Stomach (tissue), 9 donors: ENCODE data around the gene TBC1D16. TPM values are rescaled to one million over a fixed set of nuclear protein-coding genes. Genes with fewer than 3 reads are reported as not detected.
A peak's percentile ranks its signal among the peaks of the same experiment; 100 is the strongest.

ENCODE experiments used
- DNase-seq, 2 donors: peaks; one replicate each; pipeline versions ENCODE4 v3.0.0 to v3.0.0-alpha.2; 2013 to 2019
- H3K27ac ChIP-seq, 5 donors: fragments of 200-600 bp in 4 of 5; sonication (generic) in 4 of 5; one replicate each; pipeline ENCODE4 v1.5.1; 2013 to 2019; ENCODE audit warnings: mild to moderate bottlenecking in 1 of 5, moderate library complexity in 1 of 5
- H3K27me3 ChIP-seq, 3 donors: fragments of 200-600 bp; sonication (generic); one replicate each; pipeline ENCODE4 v1.5.1; 2017 to 2019; ENCODE audit warnings: mixed run types in 1 of 3
- H3K36me3 ChIP-seq, 4 donors: fragments of 200-600 bp; sonication (generic); 1 replicate in 3 of 4; 2 replicates in 1 of 4; pipeline ENCODE4 v1.5.1; 2016 to 2019
- H3K4me1 ChIP-seq, 4 donors: fragments of 200-600 bp; sonication (generic); one replicate each; pipeline ENCODE4 v1.5.1; 2016 to 2019
- H3K4me3 ChIP-seq, 4 donors: fragments of 200-600 bp; sonication (generic) in 3 of 4; one replicate each; pipeline ENCODE4 v1.5.1; 2016 to 2019; ENCODE audit warnings: mild to moderate bottlenecking in 1 of 4
- H3K9me3 ChIP-seq, 4 donors: fragments of 200-600 bp; sonication (generic); one replicate each; pipeline ENCODE4 v1.5.1; 2016 to 2019
- EP300 ChIP-seq: sonication (generic); formaldehyde crosslinking; IDR thresholded peaks from one replicate; pipeline ENCODE4 v1.6.1; 2017; ENCODE audit warnings: antibody characterized with exemption
- POLR2A ChIP-seq, 4 donors: fragments of 450-650 bp; IDR thresholded peaks; one replicate each; pipeline ENCODE4 v1.6.1; 2016; ENCODE audit warnings: antibody characterized with exemption in 4 of 4, control low read depth in 2 of 4, mild to moderate bottlenecking in 1 of 4, moderate library complexity in 1 of 4
- POLR2AphosphoS5 ChIP-seq, 3 donors: sonication (generic); formaldehyde crosslinking; IDR thresholded peaks; one replicate each; pipeline ENCODE4 v1.6.1; 2016; ENCODE audit warnings: antibody characterized with exemption in 3 of 3
- WGBS, 5 donors: extraction: QIAGEN DNeasy Blood & Tissue Kit in 3 of 5; methylation state at CpG; one replicate each; pipeline versions ENCODE4 v1.1.5 to v1.1.7; 2013 to 2018; 5-methylcytosine and 5-hydroxymethylcytosine counted together
- intact Hi-C: fragments of 100-400 bp; cut with DNase I; formaldehyde crosslinking; loops from one replicate; pipeline ENCODE4 v1.15.1; 2023; ENCODE audit warnings: low total_unique reads
- polyA plus RNA-seq, 3 donors: library from polyadenylated mRNA; stranded (reverse); fragments of 200-250 nt; gene quantifications; one replicate each; pipeline ENCODE4 v1.2.3, GENCODE V29; 2013
- total RNA-seq, 5 donors: library from RNA; depleted of rRNA; stranded (reverse); fragments of >200 nt; gene quantifications; one replicate each; pipeline versions ENCODE4 v1.1.0 to v1.2.3, GENCODE V29; 2014 to 2016
- TF ChIP-seq, protein P1 (sequence below), 7 experiments: fragments of 450-650 bp in 4 of 7; fragments of 200-600 bp in 3 of 7; sonication (generic) in 3 of 7; IDR thresholded peaks; one replicate each; pipeline ENCODE4 v1.5.1; 2016 to 2019; ENCODE audit warnings: antibody characterized with exemption in 7 of 7, control low read depth in 2 of 7, mild to moderate bottlenecking in 1 of 7
- donor health status: healthy with polysubstance abuse.
- donor health status: Bipolar disorder and iron deficiency.
- donor health status: healthy.

TBC1D16 gene
- total and polyA plus RNA-seq, 8 donors = 3.0 to 22.2 (median 16.8) TPM

DNA sequence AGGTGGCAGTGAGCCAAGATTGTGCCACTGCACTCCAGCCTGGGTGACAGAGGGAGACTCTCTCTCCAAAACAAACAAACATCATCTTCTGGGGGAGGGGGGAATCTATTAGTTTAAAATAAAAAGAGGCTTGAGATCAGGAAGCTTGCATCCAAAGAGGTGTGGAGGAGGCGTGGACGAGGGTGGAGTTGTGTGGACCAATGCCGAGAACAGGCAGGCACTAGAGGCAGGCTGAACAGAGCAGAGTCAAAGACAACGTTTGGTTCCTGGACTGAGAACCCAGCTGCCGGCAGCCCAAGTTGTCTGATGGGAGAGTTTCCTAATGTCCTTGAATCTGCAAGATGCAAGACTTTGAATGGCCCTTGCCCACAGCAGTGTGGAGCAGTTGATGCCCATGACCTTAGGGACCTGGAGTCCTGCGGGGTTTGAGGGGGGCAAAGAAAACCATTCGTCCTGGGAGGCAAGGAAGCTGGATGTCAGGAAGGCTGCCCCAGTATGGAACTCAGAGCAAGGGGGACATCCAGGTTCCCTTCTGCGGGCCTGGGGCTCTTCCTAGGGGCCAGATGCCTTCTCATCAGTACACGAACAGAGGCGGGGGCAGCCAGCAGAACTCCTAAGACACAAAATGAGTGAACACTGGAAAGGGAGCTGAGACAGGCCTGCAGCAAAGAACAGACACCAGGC lies 9.2 kb downstream of the TBC1D16 start:
- H3K4me3 ChIP-seq = no peak overlapping the region
- intact Hi-C loops = no loop called here
- H3K4me1 ChIP-seq = peaks cover 39 to 81% (median 55%) of the 10 kb centered on the region in 4 donors
- no peaks in the 10 kb centered on the region for H3K9me3 ChIP-seq
- peak overlapping the region in 1 of 5 donors; percentile 44 for H3K27ac ChIP-seq
- 51 to 70% (median 58%) methylated on average over 10 of the region's 10 CpGs for WGBS, 5 donors
- peak; percentile 28 to 67 for DNase-seq
- no peaks in the 10 kb centered on the region for H3K36me3 ChIP-seq
- TF ChIP-seq POLR2AphosphoS5 (IDR thresholded peaks at IDR 0.05) (no peak), EP300 (no peak), POLR2A (IDR thresholded peaks at IDR 0.05) (no peak)
- TF ChIP-seq, protein P1, sequence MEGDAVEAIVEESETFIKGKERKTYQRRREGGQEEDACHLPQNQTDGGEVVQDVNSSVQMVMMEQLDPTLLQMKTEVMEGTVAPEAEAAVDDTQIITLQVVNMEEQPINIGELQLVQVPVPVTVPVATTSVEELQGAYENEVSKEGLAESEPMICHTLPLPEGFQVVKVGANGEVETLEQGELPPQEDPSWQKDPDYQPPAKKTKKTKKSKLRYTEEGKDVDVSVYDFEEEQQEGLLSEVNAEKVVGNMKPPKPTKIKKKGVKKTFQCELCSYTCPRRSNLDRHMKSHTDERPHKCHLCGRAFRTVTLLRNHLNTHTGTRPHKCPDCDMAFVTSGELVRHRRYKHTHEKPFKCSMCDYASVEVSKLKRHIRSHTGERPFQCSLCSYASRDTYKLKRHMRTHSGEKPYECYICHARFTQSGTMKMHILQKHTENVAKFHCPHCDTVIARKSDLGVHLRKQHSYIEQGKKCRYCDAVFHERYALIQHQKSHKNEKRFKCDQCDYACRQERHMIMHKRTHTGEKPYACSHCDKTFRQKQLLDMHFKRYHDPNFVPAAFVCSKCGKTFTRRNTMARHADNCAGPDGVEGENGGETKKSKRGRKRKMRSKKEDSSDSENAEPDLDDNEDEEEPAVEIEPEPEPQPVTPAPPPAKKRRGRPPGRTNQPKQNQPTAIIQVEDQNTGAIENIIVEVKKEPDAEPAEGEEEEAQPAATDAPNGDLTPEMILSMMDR (IDR thresholded peaks at IDR 0.05) = no peak
- H3K27me3 ChIP-seq = no peaks in the 10 kb centered on the region

- DNase-seq = no peak
- 81 to 88% (median 84%) methylated on average over 10 of the region's 10 CpGs for WGBS, 5 donors
- no peak overlapping the region for H3K4me3 ChIP-seq
- H3K9me3 ChIP-seq = no peaks in the 10 kb centered on the region
- TF ChIP-seq POLR2A (IDR thresholded peaks at IDR 0.05) (no peak), EP300 (no peak), POLR2AphosphoS5 (IDR thresholded peaks at IDR 0.05) (no peak)
- TF ChIP-seq, protein P1 (IDR thresholded peaks at IDR 0.05) = no peak
- H3K36me3 ChIP-seq = no peaks in the 10 kb centered on the region
- peaks cover 32 to 73% (median 48%) of the 10 kb centered on the region in 4 donors for H3K4me1 ChIP-seq
- H3K27me3 ChIP-seq = no peaks in the 10 kb centered on the region
- H3K27ac ChIP-seq = no peak overlapping the region
- intact Hi-C loops = no loop called here
Observed at GRCh38 chr17:80025796-80026195, 9.9 kb downstream of the TBC1D16 start.

DNA sequence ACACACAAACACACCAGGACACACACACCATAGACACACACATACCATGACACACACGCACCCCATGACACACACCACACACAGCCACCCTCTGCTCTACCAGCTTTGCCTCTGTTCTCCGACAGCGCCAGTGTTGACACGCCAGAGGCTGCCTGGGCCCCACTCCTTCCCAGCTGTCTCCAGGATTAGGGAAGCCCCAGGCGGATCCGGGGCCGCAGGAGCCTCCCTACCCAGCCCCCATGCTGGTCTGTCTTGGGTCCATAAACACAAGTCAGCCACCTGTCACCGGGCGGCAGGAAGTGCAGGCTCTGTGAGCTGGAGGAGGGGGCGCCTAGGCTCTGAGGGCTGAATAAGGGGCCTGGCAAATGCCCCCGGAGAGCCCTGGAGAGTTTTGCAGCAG lies 10.5 kb downstream of the TBC1D16 start:
- Histone ChIP-seq H3K4me3 (no peak overlapping the region), H3K27ac (no peak overlapping the region), H3K4me1 (peaks cover 25 to 67% (median 43%) of the 10 kb centered on the region in 4 donors), H3K27me3 (no peaks in the 10 kb centered on the region), H3K9me3 (no peaks in the 10 kb centered on the region), H3K36me3 (no peaks in the 10 kb centered on the region)
- TF ChIP-seq EP300 (no peak), POLR2A (IDR thresholded peaks at IDR 0.05) (no peak)
- TF ChIP-seq, protein P1 (IDR thresholded peaks at IDR 0.05) = no peak
- 39 to 74% (median 64%) methylated on average over 6 to 11 of the region's 11 CpGs for WGBS, 5 donors
- intact Hi-C loops = no loop called here
- peak in 1 of 2 donors; percentile 60 for DNase-seq

DNA sequence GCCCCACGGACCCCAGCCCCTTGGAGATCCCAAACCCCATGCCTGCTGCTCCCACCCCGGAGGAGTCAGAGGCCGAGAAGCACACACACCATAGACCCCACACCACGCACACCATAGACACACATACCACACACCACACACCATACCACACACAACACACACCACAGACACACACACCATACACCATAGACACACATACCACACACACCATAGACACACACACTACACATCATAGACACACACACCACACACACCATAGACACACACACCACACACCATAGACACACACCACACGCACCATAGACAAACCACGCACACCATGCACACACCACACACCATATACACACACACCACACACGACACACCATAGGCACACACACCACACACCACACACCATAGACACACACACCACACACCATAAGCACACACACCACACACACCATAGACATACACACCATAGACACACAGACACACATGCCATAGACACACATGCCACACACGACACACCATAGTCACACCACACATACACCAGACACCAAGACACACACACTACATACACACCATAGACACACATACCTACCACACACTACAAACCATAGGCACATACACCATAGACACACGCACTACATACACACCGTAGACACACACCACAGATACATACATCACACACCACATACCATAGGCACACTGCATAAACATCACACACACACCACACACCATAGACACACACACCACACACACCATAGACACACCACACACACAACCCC lies 11.3 kb downstream of the TBC1D16 start:
- TF ChIP-seq POLR2AphosphoS5 (IDR thresholded peaks at IDR 0.05) (no peak), EP300 (no peak)
- TF ChIP-seq, protein P1 (IDR thresholded peaks at IDR 0.05) = no peak
- Histone ChIP-seq H3K9me3 (no peaks in the 10 kb centered on the region), H3K4me1 (peaks cover 19 to 59% (median 39%) of the 10 kb centered on the region in 4 donors), H3K27ac (peak overlapping the region in 1 of 5 donors; percentile 51), H3K36me3 (no peaks in the 10 kb centered on the region), H3K27me3 (no peaks in the 10 kb centered on the region), H3K4me3 (peak overlapping the region in 3 of 4 donors; percentile 15 to 30 (median 28))
- WGBS, 5 donors = 47 to 63% (median 54%) methylated on average over 8 to 10 of the region's 10 CpGs
- intact Hi-C loops = no loop called here
- no peak for DNase-seq
